HG03060 (cell line): ENCODE measurements around the gene PRTG.
"Not testable (repeated sequence)": the region's sequence is repeated elsewhere in the genome, so short reads cannot be mapped to it uniquely, and the experiment has no call there.

Experiments used
- ATAC-seq: cut with Tn5 transposase; IDR thresholded peaks from one replicate; pipeline ENCODE4 v1.9.1; 2021; ENCODE audit warnings: low read depth, moderate number of reproducible peaks; ENCODE audit not compliant: unreplicated experiment

PRTG gene

DNA sequence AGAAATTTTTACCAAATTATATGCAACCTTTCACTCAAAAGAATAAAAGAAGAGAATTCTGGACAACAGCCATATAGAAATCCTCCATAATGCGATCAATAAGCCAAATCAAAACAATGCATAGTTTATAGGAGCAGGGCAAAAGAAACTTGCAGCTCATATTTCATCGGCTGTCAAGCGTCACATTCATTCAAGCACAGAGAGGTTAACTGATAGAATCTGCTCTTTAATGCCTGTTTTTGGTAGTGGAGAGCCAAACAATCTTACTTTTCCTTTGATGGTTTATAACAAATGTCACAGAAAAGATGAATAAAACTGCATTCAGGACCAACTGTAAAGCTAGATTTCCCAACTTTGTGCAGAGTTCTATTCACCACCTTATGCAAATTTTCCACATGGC lies 35.4 kb downstream of the PRTG start:
- no peak for ATAC-seq

DNA sequence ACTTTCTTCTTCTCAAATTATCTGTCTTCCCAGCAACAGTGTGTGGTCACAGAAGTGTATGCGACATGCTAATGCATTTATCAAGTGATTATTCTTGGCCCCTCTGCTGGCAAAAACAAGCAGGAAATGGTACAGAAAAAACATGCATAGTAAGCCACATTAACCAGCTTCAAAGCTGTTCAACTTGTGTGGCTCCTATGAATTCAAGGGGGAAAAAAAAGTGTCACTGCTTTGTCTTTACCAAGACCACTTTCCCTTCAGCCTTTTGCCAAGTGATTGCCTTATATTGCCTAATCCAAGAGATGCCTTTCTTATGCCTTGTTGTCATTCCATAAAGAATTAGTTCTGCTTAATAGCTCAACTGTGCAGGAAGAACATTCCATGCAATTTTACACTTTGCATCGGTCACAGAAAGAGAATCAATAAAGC lies 39.1 kb downstream of the PRTG start:
- ATAC-seq, result no peak

DNA sequence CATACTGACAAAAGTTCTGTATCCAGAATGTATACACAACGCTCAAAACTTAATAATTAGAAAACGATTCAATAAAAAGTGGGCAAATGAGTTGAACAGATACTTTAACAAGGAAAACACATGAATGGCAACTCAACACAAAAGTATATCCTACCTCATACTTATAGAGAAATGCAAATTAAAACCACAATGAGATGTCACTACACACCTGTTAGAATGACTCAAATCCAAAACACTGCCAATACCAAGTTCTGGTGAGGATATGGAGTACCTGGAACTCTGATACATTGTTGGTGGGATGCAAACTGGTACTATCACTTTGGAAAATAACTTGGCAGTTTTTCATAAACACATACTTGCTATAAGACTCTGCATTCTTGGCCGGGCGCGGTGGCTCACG lies 42.1 kb downstream of the PRTG start:
- no peak for ATAC-seq

DNA sequence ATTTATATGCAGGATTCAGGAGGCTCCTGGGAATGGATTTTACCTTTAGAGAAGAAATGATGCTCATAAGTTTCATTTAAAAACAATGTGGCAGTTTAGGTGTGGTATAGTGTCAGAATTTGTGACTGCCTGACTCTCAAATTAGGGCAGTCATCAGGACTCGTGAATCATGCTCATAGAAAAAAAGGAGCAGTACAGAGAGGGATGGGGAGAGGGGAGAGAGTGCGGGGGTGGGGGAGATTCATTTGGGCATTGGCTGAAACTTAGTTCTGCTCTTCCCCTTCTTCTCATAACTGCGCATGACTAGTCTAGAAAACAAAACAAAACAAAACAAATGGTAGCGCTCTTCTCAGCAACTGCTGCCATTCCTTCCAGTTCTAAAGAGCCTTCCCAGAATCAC lies 44.3 kb downstream of the PRTG start:
- no peak for ATAC-seq

DNA sequence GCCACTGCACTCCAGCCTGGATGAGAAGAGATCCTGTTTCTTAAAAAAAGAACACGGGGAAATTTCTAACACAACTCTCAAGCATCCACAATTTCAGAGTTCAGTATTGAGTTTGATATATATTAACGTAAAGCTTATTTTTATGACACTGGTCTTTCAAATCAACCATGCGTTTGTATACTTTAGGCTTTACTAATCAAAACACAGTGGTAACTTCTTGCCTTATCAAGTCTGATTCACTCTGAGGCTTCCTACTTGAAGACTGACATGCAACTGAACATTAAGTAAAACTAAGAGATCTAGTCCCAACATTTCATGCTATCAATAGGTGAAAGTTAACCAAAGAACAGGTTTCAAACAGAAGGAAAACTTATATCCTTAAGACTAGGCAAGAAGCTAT lies 46.7 kb downstream of the PRTG start:
- no peak for ATAC-seq

DNA sequence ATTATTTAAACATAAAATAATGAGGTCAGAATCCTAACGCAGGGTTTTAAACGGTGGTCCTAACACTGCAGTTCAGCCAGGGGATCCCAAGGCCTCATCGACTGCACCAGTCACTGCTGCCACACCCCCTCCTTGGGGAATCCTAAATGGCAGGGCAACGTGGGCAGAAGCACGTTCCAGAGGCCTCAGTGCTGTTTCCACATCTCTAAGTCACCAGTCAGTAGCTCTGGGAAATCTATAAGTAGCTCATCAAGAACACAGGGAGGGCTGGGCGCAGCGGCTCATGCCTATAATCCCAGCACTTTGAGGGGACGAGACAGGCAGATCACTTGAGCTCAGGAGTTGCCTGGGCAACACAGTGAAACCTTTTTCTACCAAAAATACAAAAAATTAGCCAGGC lies 47.5 kb downstream of the PRTG start:
- ATAC-seq, result no peak

DNA sequence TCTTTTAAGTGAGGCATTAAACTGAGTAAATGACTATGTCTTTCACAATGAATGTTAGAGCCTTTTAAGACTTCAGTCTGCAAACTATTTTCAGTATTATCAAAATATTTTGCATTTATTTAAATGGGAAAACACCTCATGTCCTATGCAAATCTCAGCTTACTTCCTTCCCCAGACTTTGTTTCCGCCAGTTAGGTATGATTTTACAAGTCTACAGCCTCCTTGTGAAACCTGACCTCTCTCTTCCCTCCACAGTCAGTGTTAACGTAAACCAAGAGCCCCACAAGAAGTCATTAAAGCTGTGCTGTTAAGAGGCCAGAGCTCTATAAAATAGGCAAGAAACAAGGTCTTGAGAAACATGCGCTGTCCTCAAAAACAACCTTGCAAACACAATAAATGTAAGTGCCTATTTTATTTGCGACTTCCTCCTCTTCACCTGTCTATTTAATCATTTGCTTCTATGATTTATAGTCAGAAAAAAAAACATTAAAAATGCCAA lies 48.3 kb downstream of the PRTG start:
- ATAC-seq, result peak; percentile 82

DNA sequence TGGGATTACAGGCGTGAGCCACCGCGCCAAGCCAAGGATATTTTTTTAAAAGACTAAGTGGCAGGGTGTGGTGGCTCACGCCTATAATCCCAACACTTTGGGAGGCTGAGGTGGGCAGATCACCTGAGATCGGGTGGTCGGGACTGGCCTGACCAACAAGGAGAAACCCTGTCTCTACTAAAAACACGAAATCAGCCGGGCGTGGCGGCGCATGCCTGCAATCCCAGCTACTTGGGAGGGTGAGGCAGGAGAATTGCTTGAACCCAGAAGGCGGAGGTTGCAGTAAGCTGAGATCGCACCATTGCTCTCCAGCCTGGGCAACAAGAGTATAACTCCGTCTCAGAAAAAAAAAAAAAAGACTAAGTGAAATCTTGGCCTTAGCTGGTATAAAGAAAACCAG lies 49.8 kb downstream of the PRTG start:
- ATAC-seq, result not testable (repeated sequence)

DNA sequence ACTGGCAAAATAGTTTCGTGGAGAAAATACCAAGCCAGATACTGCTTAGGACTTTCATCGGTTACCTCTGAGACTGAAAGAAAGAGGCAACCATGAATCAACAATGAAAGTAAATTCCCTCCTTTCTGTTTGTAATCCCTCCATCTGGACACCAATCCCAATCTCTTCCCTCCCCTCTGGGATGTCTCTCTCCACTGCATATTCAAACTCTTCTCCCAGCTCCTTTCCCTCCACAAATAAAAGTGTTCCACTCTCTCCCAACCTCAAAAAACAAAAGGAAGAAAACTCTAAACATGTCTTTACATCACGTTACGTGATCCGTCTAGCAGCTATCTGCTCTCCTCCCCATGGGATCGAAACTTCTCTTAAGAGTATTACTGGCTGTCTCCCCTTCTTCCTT lies 55.2 kb downstream of the PRTG start:
- no peak for ATAC-seq

DNA sequence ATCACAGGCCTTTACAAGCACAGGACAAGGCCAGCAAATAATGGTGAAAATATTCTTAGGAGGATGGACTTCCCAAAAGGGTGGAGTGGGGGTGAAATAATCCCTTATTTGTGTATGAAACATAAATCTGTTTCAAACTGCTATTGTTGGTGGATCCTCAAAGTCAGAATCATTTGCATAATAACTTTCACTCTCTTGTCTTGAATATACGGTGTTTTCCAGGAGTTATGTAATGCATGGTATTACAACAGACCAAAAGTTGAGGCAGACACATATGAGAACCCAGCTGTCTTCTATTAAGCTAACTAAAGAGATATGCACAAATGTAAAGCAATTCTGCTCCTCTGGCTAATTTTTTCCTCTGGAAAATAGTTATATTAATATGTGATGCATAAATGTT lies 57.7 kb downstream of the PRTG start:
- peak; percentile 74 for ATAC-seq

DNA sequence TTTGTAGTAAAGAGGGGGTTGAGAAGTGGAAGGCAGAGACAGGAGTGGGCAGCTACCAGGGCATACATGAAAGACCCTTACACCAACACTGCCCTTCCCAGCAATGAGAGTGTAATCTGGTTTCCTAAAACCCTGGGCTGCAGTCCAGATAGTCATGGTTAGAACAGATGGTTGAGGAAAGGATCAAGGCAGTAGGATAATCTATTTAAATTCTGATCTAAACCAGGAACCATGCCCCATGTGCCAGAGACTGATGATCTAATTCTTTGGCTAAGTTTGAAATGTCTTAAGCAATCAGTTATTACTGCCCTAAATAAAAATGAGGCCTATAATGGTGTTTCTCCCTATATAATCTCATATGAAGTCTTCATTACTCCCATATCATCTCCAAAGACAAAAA lies 59.6 kb downstream of the PRTG start:
- no peak for ATAC-seq

DNA sequence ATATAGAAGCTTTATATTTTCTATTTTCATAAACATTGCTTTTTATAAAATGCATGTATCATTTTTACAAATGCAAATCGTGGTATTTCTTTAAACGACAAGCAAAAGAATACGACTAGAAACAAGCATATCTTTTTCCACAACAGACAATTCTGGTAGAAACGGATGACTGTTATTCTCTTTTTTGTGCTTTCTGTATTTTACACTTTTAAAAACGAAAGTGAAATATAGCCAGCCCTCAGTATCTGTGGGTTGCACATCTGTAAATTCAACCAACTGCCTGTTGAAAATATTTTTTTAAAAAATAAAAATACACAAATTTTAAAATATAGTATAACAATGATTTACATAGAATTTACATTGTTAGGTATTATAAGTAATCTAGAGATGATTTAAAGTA lies 61.3 kb downstream of the PRTG start:
- ATAC-seq, result no peak

DNA sequence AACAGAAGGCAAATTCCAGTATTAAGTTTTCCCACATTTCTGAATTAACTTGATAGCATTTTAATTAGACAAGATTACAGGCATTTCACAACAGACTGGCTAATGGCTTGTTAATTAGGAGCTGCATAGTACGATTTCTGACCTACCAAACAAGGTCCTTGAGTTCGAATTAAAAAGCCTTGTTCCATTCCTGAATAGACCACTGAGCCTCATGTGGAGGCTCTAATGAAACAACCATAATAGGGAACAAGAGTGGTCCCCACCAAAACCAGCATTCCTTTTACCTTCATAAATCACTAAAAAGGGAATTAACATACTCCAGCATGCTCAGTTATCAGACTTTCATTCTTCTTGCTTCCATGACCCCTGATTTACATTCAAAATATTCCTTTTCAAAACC lies 66.4 kb downstream of the PRTG start:
- no peak for ATAC-seq

DNA sequence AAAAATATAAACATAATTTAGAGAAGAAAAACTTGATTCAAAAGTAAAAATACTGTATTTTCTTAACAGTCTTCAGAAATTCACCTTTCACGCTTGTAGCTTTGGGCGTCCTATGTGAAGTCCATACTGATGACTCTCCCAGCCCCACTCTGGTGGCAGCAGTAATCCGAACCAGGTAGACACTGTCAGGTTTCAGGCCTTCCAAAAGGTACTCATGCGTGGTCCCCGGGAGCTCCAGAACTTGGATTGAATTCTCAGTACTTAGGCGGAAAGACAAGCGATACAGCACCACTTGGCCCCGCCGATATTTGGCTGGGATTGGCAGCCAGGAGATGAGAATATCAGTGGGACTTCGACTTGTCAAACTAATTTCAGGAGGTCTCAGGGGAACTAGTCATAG lies 69.7 kb downstream of the PRTG start:
- ATAC-seq, result no peak

DNA sequence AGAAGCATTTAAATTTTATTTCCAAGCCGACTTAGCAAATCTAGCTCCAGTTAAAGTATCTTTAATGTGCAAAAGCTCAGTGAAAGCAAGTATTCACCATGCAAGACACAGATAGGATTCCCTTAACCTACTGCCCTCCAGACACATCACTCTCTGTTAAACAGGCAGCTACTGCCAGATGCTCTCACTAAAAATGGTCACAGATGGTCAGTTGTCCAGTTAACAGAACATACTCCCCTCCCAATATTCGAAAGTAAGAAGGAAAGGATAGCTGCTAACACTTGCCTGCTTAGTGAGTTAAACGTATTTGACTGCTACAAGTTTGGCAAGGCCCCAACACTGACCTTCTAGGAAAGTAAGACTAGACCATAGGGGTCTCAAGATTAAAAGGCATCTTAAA lies 73.7 kb downstream of the PRTG start:
- ATAC-seq, result no peak

DNA sequence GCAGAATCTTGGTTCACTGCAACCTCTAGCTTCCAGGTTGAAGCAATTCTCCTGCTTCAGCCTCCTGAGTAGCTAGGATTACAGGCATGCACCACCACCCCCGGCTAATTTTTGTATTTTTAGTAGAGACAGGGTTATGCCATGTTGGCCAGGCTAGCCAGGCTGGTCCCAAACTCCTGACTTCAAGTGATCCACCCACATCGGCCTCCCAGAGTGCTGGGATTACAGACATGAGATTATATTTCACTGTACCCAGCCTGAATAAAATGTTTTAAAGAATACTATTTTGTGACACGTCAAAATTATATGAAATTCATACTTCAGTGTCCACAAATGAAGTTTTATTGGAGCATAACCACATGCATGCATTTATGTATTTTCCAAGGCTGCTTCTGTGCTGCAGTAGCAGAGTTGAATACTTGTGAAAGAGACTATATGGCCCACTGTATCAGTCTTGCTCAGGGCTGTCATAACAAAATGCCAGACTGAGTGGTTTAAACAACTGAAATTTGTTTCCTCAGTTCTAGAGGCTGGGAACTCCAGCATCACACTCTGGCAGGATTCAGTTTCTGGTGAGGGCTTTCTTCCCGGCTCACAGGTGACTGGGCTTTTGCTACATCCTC lies 77.2 kb downstream of the PRTG start:
- ATAC-seq, result no peak

DNA sequence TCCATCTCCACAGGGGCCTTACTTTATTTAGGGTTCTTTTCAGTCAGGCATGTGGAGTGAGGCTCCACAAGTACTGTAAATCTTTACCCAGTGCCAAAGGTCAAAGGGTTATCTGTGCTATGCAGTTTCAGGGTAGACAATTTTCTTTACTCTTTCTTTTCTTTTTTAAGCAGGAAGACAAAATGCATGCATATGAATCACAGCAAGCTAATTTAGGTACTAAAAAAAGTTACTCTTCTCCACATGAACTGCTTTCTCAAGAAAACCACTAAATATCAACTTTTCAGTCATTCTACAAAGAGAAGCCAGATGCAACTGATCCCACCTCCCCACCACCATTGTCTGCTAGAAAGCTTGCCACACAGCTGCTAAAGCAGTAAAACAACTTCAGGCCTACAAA lies 81.5 kb downstream of the PRTG start:
- no peak for ATAC-seq

DNA sequence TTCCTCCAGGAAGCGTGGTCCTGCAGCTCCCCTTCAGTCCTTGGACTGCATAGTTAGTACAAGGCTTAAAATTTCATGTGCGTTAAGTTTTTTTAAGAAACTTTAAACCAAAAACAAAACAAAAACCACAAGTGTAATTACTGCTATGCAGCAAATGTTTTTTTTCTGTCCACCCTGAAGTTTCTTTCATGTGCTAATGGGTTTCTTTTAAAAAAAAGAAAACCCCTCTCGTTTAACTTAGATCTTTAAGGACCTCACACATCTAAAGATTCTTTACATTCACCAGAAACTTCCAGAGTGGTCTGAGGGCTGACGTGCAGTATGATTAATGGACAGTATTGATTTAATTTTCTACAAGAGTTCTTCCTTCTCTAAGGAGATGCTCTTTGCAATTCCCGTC lies 82.8 kb downstream of the PRTG start:
- no peak for ATAC-seq

DNA sequence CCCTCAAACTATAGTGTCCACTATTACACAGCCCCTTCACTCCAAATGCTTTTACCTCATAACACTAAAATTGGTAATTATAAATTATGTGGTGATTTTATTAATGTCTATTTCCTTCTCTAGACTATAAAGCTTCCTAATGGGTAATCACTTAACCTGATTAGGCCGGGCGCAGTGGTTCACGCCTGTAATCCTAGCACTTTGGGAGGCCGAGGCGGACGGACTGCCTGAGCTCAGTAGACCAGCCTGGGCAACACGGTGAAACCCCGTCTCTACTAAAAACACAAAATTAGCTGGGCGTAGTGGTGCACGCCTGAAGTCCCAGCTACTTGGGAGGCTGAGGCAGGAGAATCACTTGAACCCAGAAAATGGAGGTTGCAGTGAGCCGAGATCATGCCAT lies 83.5 kb downstream of the PRTG start:
- no peak for ATAC-seq

DNA sequence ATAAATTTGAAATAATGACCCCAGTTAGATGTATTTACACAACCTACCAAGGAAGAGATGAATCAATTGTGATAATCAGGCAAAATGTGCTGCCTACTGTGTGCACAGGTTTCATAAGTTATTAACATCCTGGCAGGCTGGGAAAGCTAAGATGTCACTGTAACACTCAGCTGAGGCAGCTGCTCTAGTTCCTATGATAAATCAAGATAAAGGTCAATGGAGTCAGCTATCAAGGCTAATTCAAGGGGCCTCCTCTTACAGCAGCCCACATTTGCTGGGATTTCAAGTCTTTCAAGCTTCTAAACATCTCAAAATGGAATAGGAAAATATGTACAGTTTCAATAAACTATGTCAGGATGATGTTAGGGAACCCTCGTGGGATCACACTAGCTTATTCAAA lies 84.1 kb downstream of the PRTG start:
- no peak for ATAC-seq

DNA sequence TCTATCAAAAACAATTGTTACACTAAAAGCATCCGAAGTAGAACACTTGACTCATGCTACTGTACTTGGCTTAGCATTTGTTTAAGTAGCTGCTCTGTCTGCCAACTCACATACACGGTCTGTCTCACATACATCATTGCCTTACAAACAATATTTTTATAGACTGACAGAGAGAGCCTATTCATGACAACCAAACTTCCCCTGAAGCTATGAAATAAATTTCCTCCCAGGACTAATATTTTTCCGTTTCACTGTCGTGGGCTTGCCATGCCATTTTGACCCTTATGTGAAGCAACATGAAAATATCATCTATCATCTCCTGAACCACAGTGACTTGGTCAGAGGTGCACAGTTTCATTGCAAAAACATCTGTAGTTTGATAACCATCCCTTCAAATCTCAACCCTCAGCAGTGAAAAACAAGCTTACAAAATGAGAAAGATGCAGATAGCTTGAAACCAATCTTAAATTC lies 88.4 kb downstream of the PRTG start:
- ATAC-seq, result no peak

DNA sequence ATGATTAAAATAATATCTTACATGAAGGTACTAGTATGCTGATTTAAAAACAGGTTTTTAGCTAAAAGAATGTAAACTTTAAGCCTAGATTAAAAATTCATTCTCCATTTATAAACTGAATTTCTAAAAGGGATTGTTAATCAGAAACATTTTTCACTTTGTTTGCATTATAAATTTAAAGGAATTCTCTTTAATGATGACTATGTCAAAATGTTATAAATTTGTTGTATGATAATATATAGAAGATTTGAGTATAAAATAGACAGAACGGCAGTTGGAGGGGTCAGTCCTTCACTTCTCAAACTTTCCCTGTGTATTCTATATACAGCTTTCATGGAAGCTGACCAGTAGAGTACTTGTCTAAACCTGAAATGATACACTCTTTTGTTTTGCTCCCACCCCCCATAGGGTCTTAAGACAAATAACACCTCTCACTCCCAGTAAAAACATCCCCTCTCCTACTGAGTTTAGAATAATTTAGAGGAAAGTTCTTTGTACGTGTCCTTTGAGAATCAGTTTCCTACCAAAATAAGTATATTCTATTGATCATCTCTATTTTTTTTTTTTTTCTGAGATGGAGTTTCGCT lies 90.0 kb downstream of the PRTG start:
- no peak for ATAC-seq

DNA sequence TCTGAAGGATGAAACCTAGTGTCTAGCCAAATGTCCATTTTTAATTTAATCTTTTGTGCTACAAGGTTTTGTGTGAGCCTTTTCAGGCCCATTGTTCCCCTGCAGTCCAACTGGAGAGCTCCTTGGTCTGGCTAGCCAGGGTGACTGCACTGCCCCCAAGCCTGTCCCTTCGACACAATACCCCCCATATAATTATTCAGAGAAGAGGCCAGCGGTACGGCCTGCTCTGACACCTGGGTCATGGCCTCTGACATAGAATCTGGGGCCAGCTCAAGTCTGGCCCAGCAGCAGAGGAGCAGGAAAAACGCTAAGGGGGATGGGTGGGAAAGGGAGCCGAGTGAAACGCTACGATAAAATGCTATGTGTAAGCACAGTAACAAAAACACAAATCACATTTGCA lies 90.6 kb downstream of the PRTG start:
- no peak for ATAC-seq
